Measurements from ENCODE around the gene TCEA2. TPM values are rescaled to one million over a fixed set of nuclear protein-coding genes. Genes with fewer than 3 reads are reported as not detected.

Gene TCEA2
- total RNA-seq, 1 experiment from 2014 or later = 48.3 TPM

GRCh38 chr20:64067733-64068307 is 4.8 kb downstream of the TCEA2 start:
- intact Hi-C loops (cut with micrococcal nuclease; ENCODE audit: unreplicated experiment) = loop anchor here (10.0 kb wide), 1 partner anchor 173 kb away; the partner anchor contains the start of gene DNAJC5
- no peak overlapping the region for H3K27ac Mint-ChIP-seq (ENCODE audit: unreplicated experiment)

GRCh38 chr20:64068386-64069208 is 5.6 kb downstream of the TCEA2 start:
- Mint-ChIP-seq H3K36me3 (ENCODE audit: insufficient read depth, unreplicated experiment) (peaks cover 17% of the 10 kb centered on the region), H3K9me3 (ENCODE audit: unreplicated experiment) (no peaks in the 10 kb centered on the region), H3K27me3 (ENCODE audit: insufficient read depth, unreplicated experiment) (no peaks in the 10 kb centered on the region), H3K4me1 (ENCODE audit: low read depth, unreplicated experiment) (peaks cover 19% of the 10 kb centered on the region), H3K4me3 (ENCODE audit: unreplicated experiment) (no peak overlapping the region), H3K27ac (ENCODE audit: unreplicated experiment) (no peak overlapping the region)
- BruUV-seq (replicated peaks) = no TSS peak
- no peak for TF ChIP-seq CTCF (IDR thresholded peaks at IDR 0.05; ENCODE audit: insufficient read depth in 1 of 2, low read depth in 1 of 2, low read length in 1 of 2, severe bottlenecking in 1 of 2, unreplicated experiment in 1 of 2)
- 0 out of 2 replicates have a peak, but pooled peaks cover 7% of the 10 kb centered on the region for H3K4me1 ChIP-seq
- no peaks in the 10 kb centered on the region for H3K36me3 ChIP-seq (ENCODE audit: control insufficient read depth, insufficient read depth, low read length)
- ChIA-PET POLR2A (interaction anchor here (0.6 kb wide), 1 partner anchor 30 kb away, joined by 3 read pairs; no protein-coding TSS in a partner anchor), CTCF (interaction anchor here (2.1 kb wide), 1 partner anchor 15 kb away, joined by 5 read pairs; the partner anchor contains the start of gene LKAAEAR1)
- intact Hi-C loops (cut with micrococcal nuclease; ENCODE audit: unreplicated experiment) = loop anchor here (1.0 to 10.0 kb wide), 3 partner anchors 29 to 174 kb away; partner anchors contain the start of gene DNAJC5
- H3K4me3 ChIP-seq (ENCODE audit: low read depth, low read length) = no peak overlapping the region
- DNase-seq = no peak
- no peaks in the 10 kb centered on the region for H3K9me3 ChIP-seq
- no peaks in the 10 kb centered on the region for H3K27me3 ChIP-seq (replicated peaks; ENCODE audit: control insufficient read depth, insufficient read depth, low read length)

More at GRCh38 chr20:64067733-64068307, 4.8 kb downstream of the TCEA2 start:
- ChIA-PET POLR2A (no interaction called here), CTCF (no interaction called here)
- Mint-ChIP-seq H3K4me3 (ENCODE audit: unreplicated experiment) (no peak overlapping the region), H3K9me3 (ENCODE audit: unreplicated experiment) (no peaks in the 10 kb centered on the region), H3K27me3 (ENCODE audit: insufficient read depth, unreplicated experiment) (no peaks in the 10 kb centered on the region), H3K4me1 (ENCODE audit: low read depth, unreplicated experiment) (peaks cover 21% of the 10 kb centered on the region), H3K36me3 (ENCODE audit: insufficient read depth, unreplicated experiment) (peaks cover 17% of the 10 kb centered on the region)
- no peak for DNase-seq
- TF ChIP-seq CTCF (IDR thresholded peaks at IDR 0.05; ENCODE audit: insufficient read depth in 1 of 2, low read depth in 1 of 2, low read length in 1 of 2, severe bottlenecking in 1 of 2, unreplicated experiment in 1 of 2) = no peak
- 0 out of 2 replicates have a peak, but pooled peaks cover 7% of the 10 kb centered on the region for H3K4me1 ChIP-seq
- H3K27me3 ChIP-seq (replicated peaks; ENCODE audit: control insufficient read depth, insufficient read depth, low read length) = no peaks in the 10 kb centered on the region
- no TSS peak for BruUV-seq (replicated peaks)
- no peaks in the 10 kb centered on the region for H3K36me3 ChIP-seq (ENCODE audit: control insufficient read depth, insufficient read depth, low read length)
- H3K9me3 ChIP-seq = no peaks in the 10 kb centered on the region
- H3K4me3 ChIP-seq (ENCODE audit: low read depth, low read length) = no peak overlapping the region

GRCh38 chr20:64069209-64069613 is 6.2 kb downstream of the TCEA2 start:
- H3K4me1 Mint-ChIP-seq (ENCODE audit: low read depth, unreplicated experiment) = peaks cover 13% of the 10 kb centered on the region
- POLR2A ChIA-PET = no interaction called here
- intact Hi-C loops (cut with micrococcal nuclease; ENCODE audit: unreplicated experiment) = loop anchor here (1.0 to 10.0 kb wide), 3 partner anchors 30 to 174 kb away; partner anchors contain the start of gene DNAJC5
- H3K27me3 Mint-ChIP-seq (ENCODE audit: insufficient read depth, unreplicated experiment) = no peaks in the 10 kb centered on the region
- DNase-seq = no peak
- peaks cover 17% of the 10 kb centered on the region for H3K36me3 Mint-ChIP-seq (ENCODE audit: insufficient read depth, unreplicated experiment)
- Histone ChIP-seq H3K36me3 (ENCODE audit: control insufficient read depth, insufficient read depth, low read length) (no peaks in the 10 kb centered on the region), H3K27me3 (replicated peaks; ENCODE audit: control insufficient read depth, insufficient read depth, low read length) (no peaks in the 10 kb centered on the region), H3K9me3 (no peaks in the 10 kb centered on the region), H3K4me1 (0 out of 2 replicates have a peak, but pooled peaks cover under 1% of the 10 kb centered on the region), H3K4me3 (ENCODE audit: low read depth, low read length) (no peak overlapping the region)
- no peak overlapping the region for H3K27ac Mint-ChIP-seq (ENCODE audit: unreplicated experiment)
- CTCF ChIA-PET = interaction anchor here (1.2 to 2.1 kb wide), 3 partner anchors 11 to 31 kb away, joined by 5 to 10 read pairs (median 5); partner anchors contain the start of genes LKAAEAR1, OPRL1 and RGS19
- no peak overlapping the region for H3K4me3 Mint-ChIP-seq (ENCODE audit: unreplicated experiment)
- TF ChIP-seq CTCF (IDR thresholded peaks at IDR 0.05; ENCODE audit: insufficient read depth in 1 of 2, low read depth in 1 of 2, low read length in 1 of 2, severe bottlenecking in 1 of 2, unreplicated experiment in 1 of 2) = no peak
- H3K9me3 Mint-ChIP-seq (ENCODE audit: unreplicated experiment) = no peaks in the 10 kb centered on the region
- no TSS peak for BruUV-seq (replicated peaks)
